Measurements from ENCODE around the gene FOXO1. TPM values are rescaled to one million over a fixed set of nuclear protein-coding genes. Genes with fewer than 3 reads are reported as not detected.

The FOXO1 gene
- total and polyA plus RNA-seq, 7 donors = 9.0 to 36.8 (median 30.9) TPM

GRCh38 chr13:40640845-40641458 is 25.5 kb downstream of the FOXO1 start:
- H3K27me3 ChIP-seq = no peaks in the 10 kb centered on the region
- intact Hi-C loops (cut with DNase I) = no loop called here
- no peaks in the 10 kb centered on the region for H3K9me3 ChIP-seq
- WGBS, 2 donors = 82 to 88% methylated on average over 11 of the region's 11 CpGs
- no peaks in the 10 kb centered on the region for H3K36me3 ChIP-seq
- no peak for DNase-seq
- H3K4me1 ChIP-seq = peaks cover 0 to 81% (median 66%) of the 10 kb centered on the region in 4 donors
- TF ChIP-seq, protein P1, sequence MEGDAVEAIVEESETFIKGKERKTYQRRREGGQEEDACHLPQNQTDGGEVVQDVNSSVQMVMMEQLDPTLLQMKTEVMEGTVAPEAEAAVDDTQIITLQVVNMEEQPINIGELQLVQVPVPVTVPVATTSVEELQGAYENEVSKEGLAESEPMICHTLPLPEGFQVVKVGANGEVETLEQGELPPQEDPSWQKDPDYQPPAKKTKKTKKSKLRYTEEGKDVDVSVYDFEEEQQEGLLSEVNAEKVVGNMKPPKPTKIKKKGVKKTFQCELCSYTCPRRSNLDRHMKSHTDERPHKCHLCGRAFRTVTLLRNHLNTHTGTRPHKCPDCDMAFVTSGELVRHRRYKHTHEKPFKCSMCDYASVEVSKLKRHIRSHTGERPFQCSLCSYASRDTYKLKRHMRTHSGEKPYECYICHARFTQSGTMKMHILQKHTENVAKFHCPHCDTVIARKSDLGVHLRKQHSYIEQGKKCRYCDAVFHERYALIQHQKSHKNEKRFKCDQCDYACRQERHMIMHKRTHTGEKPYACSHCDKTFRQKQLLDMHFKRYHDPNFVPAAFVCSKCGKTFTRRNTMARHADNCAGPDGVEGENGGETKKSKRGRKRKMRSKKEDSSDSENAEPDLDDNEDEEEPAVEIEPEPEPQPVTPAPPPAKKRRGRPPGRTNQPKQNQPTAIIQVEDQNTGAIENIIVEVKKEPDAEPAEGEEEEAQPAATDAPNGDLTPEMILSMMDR (IDR thresholded peaks at IDR 0.05) = no peak
- TF ChIP-seq POLR2AphosphoS5 (IDR thresholded peaks at IDR 0.05) (no peak), POLR2A (IDR thresholded peaks at IDR 0.05) (no peak), EP300 (IDR thresholded peaks at IDR 0.05) (no peak)
- H3K4me3 ChIP-seq = no peak overlapping the region
- H3K27ac ChIP-seq = peak overlapping the region in 1 of 4 donors; percentile 58

DNA sequence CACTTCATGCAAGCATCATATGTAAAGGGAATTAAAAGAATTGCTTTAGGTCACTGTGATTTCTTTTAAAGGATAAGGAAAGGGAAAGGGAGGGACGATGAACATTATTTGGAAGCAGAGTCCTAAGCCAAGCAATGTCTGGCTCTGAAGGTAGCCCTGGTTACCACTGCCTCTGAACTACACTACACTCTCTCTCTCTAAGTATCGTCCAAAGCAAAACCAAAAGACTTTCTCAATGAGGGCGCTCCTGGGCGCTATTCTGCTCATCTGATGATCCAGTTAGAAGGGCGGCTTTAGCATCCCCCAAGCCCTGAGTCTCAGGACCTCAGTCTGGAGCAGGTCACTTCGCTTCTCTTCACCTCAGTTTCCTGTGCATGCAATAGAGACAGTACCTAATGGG is 26.2 kb downstream of the FOXO1 start:
- Histone ChIP-seq H3K4me1 (peaks cover 0 to 81% (median 66%) of the 10 kb centered on the region in 4 donors), H3K9me3 (no peaks in the 10 kb centered on the region), H3K27ac (peak overlapping the region in 1 of 4 donors; percentile 58), H3K4me3 (no peak overlapping the region), H3K27me3 (no peaks in the 10 kb centered on the region), H3K36me3 (no peaks in the 10 kb centered on the region)
- TF ChIP-seq POLR2AphosphoS5 (IDR thresholded peaks at IDR 0.05) (no peak), EP300 (IDR thresholded peaks at IDR 0.05) (no peak), POLR2A (IDR thresholded peaks at IDR 0.05) (no peak)
- TF ChIP-seq, protein P1 (IDR thresholded peaks at IDR 0.05) = no peak
- WGBS, 2 donors = 86 to 91% methylated on average over 6 of the region's 6 CpGs
- intact Hi-C loops (cut with DNase I) = no loop called here
- no peak for DNase-seq

GRCh38 chr13:40639221-40639681 is 27.2 kb downstream of the FOXO1 start:
- Histone ChIP-seq H3K27ac (peak overlapping the region in 2 of 4 donors; percentile 41 to 58), H3K4me1 (peaks cover 0 to 81% (median 62%) of the 10 kb centered on the region in 4 donors), H3K4me3 (no peak overlapping the region), H3K36me3 (no peaks in the 10 kb centered on the region), H3K27me3 (no peaks in the 10 kb centered on the region), H3K9me3 (no peaks in the 10 kb centered on the region)
- 74 to 76% methylated on average over 4 of the region's 4 CpGs for WGBS, 2 donors
- no peak for DNase-seq
- TF ChIP-seq POLR2AphosphoS5 (IDR thresholded peaks at IDR 0.05) (no peak), POLR2A (IDR thresholded peaks at IDR 0.05) (no peak), EP300 (IDR thresholded peaks at IDR 0.05) (no peak)
- TF ChIP-seq, protein P1 (IDR thresholded peaks at IDR 0.05) = no peak
- intact Hi-C loops (cut with DNase I) = no loop called here

- TF ChIP-seq POLR2AphosphoS5 (IDR thresholded peaks at IDR 0.05) (peak in 1 of 4 donors; percentile 29), EP300 (IDR thresholded peaks at IDR 0.05) (no peak)
- TF ChIP-seq, protein P1 (IDR thresholded peaks at IDR 0.05) = no peak
- peak overlapping the region in 1 of 4 donors; percentile 58 for H3K27ac ChIP-seq
- no peak overlapping the region for H3K4me3 ChIP-seq
- DNase-seq = no peak
- no peaks in the 10 kb centered on the region for H3K36me3 ChIP-seq
- no peaks in the 10 kb centered on the region for H3K9me3 ChIP-seq
- intact Hi-C loops (cut with DNase I) = no loop called here
- peaks cover 0 to 72% (median 60%) of the 10 kb centered on the region in 4 donors for H3K4me1 ChIP-seq
- H3K27me3 ChIP-seq = no peaks in the 10 kb centered on the region
- 10 to 32% methylated on average over 5 of the region's 5 CpGs for WGBS, 2 donors
These were observed 28.8 kb downstream of the FOXO1 start for GRCh38 chr13:40637643-40638042.

Measured in sigmoid colon (tissue), 7 donors.